Muscle layer of colon (tissue), 2 donors: ENCODE results near the gene CRYL1.

Source experiments
- H3K27ac ChIP-seq: one replicate; pipeline ENCODE4 v1.7.0; 2013; ENCODE audit warnings: low read depth, mild to moderate bottlenecking, low read length, moderate library complexity
- H3K27me3 ChIP-seq, 2 donors: one replicate each; pipeline ENCODE4 v1.7.0; 2013; ENCODE audit warnings: low read length in 2 of 2, mild to moderate bottlenecking in 2 of 2; ENCODE audit not compliant: insufficient read depth in 2 of 2, control insufficient read depth in 1 of 2
- H3K36me3 ChIP-seq: one replicate; pipeline ENCODE4 v1.7.0; 2013; ENCODE audit warnings: mild to moderate bottlenecking, low read length; ENCODE audit not compliant: insufficient read depth
- H3K4me1 ChIP-seq: one replicate; pipeline ENCODE4 v1.7.0; 2013; ENCODE audit warnings: mild to moderate bottlenecking, low read length; ENCODE audit not compliant: insufficient read depth
- H3K4me3 ChIP-seq, 2 donors: one replicate each; pipeline ENCODE4 v1.7.0; 2013; ENCODE audit warnings: low read length in 2 of 2, low read depth in 1 of 2, mild to moderate bottlenecking in 1 of 2, moderate library complexity in 1 of 2
- H3K9ac ChIP-seq: one replicate; pipeline ENCODE4 v1.7.0; 2013; ENCODE audit warnings: low read length
- H3K9me3 ChIP-seq: one replicate; pipeline ENCODE4 v1.7.0; 2013; ENCODE audit warnings: mild to moderate bottlenecking, low read length
- donor health status: abdominal sarcoma.
- donor health status: Adenocarcinoma of cecum.

CRYL1 gene

DNA sequence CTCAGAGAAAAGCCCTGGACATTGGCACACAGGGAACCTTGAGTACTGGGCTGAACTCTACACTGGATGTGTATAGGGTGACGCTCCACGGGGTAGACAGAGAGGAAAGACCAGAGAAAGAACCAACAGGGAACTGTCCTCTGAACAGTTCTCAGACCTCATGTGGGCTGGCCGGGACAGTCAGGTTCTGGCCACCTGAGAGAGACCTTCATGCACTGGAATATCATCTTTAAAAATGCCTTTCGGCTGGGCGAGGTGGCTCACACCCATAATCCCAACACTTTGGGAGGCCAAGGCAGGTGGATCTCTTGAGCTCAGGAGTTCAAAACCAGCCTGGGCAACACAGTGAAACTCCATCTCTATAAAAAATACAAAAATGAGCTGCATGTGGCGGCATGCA, 149.8 kb downstream of the CRYL1 start:
- H3K27me3 ChIP-seq, result no peaks in the 10 kb centered on the region
- H3K27ac ChIP-seq, result no peak overlapping the region
- H3K4me3 ChIP-seq, result no peak overlapping the region
- H3K36me3 ChIP-seq, result no peaks in the 10 kb centered on the region
- no peaks in the 10 kb centered on the region for H3K4me1 ChIP-seq
- H3K9me3 ChIP-seq, result no peaks in the 10 kb centered on the region
- H3K9ac ChIP-seq, result no peak overlapping the region

DNA sequence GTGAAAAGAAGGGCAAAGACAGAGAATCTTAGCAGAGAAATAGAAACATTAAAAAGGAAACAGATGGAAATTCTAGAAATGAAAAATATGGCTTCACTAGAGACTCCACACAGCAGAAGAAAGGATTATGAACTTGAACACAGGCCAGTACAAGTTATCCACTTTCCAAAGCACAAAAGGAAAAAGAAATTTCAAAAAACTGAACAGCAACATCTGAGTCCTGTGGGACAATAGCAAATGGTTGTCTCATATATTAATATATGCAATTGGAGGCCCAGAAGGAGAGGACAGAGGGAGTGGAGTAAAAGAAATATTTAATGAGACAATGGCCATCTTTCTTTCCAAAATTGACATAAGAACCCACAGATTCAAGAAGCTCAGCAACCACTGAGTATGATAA, 151.8 kb downstream of the CRYL1 start:
- Histone ChIP-seq H3K4me3 (no peak overlapping the region), H3K4me1 (no peaks in the 10 kb centered on the region)

GRCh38 chr13:20371825-20372224, 153.8 kb downstream of the CRYL1 start:
- no peak overlapping the region for H3K27ac ChIP-seq

More for the DNA sequence above, 151.8 kb downstream of the CRYL1 start:
- H3K9ac ChIP-seq, result no peak overlapping the region
- H3K36me3 ChIP-seq, result no peaks in the 10 kb centered on the region
- no peak overlapping the region for H3K27ac ChIP-seq
- H3K27me3 ChIP-seq, result no peaks in the 10 kb centered on the region
- H3K9me3 ChIP-seq, result no peaks in the 10 kb centered on the region

DNA sequence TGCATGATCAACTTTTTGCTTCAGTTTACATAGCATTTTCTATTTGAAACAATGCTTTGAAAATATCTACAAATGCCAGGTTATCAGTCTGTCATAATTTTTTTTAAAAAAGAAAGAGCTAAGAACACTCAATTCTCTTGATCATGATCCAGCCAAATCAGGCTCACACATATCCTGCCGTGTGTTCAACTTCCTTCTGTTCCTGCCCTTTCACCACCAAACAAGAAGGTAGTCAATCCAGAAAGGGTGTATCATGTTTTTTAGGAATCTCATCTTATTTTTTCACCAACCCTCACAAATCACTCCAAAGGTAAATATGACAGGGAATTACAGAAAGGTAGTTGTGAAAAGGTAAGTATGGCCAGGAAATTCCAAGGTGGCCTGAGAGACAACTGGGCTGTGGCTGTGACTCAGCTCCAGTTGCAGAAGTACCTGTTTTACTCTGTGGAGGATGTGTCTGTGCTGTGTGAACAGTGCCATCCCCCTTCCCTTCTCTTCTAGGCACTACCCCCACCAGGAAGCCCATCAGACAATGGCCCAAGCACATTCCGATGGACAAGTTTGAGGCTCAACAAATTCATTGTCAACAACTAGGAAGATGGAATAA, 154.7 kb downstream of the CRYL1 start:
- Histone ChIP-seq H3K27me3 (no peaks in the 10 kb centered on the region), H3K4me1 (no peaks in the 10 kb centered on the region), H3K9ac (no peak overlapping the region), H3K9me3 (no peaks in the 10 kb centered on the region), H3K4me3 (no peak overlapping the region), H3K36me3 (no peaks in the 10 kb centered on the region), H3K27ac (no peak overlapping the region)

More at GRCh38 chr13:20371825-20372224, 153.8 kb downstream of the CRYL1 start:
- Histone ChIP-seq H3K4me1 (no peaks in the 10 kb centered on the region), H3K27me3 (no peaks in the 10 kb centered on the region), H3K36me3 (no peaks in the 10 kb centered on the region), H3K9me3 (no peaks in the 10 kb centered on the region), H3K9ac (no peak overlapping the region), H3K4me3 (no peak overlapping the region)

GRCh38 chr13:20369886-20370361, 155.7 kb downstream of the CRYL1 start:
- Histone ChIP-seq H3K9me3 (no peaks in the 10 kb centered on the region), H3K4me1 (no peaks in the 10 kb centered on the region), H3K27ac (no peak overlapping the region), H3K4me3 (no peak overlapping the region), H3K36me3 (no peaks in the 10 kb centered on the region), H3K27me3 (no peaks in the 10 kb centered on the region), H3K9ac (no peak overlapping the region)

GRCh38 chr13:20366056-20366455, 159.6 kb downstream of the CRYL1 start:
- H3K9me3 ChIP-seq, result no peaks in the 10 kb centered on the region
- H3K27me3 ChIP-seq, result no peaks in the 10 kb centered on the region
- no peak overlapping the region for H3K4me3 ChIP-seq
- no peaks in the 10 kb centered on the region for H3K36me3 ChIP-seq
- no peak overlapping the region for H3K27ac ChIP-seq
- H3K4me1 ChIP-seq, result no peaks in the 10 kb centered on the region
- H3K9ac ChIP-seq, result no peak overlapping the region

DNA sequence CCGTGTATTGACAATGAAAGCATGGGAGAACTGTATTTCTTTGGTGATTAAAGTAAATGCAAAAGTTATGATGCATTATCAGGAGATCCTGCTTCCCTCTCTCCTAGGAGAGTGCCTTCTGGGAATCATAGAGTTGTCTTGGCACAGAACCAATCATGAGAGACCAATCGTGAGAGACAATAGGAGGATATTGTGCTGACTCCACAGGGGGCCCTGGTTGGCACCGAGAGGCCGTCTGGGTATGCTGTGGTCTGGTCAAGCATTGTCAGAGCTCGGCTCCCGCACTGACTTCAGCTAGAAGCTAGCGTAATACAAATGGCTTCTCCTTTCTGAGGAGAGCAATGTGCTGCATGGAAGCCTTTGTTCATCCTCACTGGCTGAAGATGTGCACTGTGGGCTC, 162.1 kb downstream of the CRYL1 start:
- Histone ChIP-seq H3K27me3 (no peaks in the 10 kb centered on the region), H3K27ac (no peak overlapping the region), H3K4me3 (no peak overlapping the region), H3K4me1 (no peaks in the 10 kb centered on the region), H3K36me3 (no peaks in the 10 kb centered on the region), H3K9ac (no peak overlapping the region), H3K9me3 (no peaks in the 10 kb centered on the region)

- H3K27me3 ChIP-seq, result no peaks in the 10 kb centered on the region
- no peaks in the 10 kb centered on the region for H3K36me3 ChIP-seq
- no peak overlapping the region for H3K4me3 ChIP-seq
- no peak overlapping the region for H3K27ac ChIP-seq
- H3K9ac ChIP-seq, result no peak overlapping the region
- H3K4me1 ChIP-seq, result no peaks in the 10 kb centered on the region
- no peaks in the 10 kb centered on the region for H3K9me3 ChIP-seq
Observed at GRCh38 chr13:20363172-20363571, 162.5 kb downstream of the CRYL1 start.

- Histone ChIP-seq H3K27me3 (no peaks in the 10 kb centered on the region), H3K9me3 (no peaks in the 10 kb centered on the region), H3K4me1 (no peaks in the 10 kb centered on the region), H3K36me3 (no peaks in the 10 kb centered on the region), H3K9ac (no peak overlapping the region), H3K27ac (no peak overlapping the region), H3K4me3 (no peak overlapping the region)
Observed at GRCh38 chr13:20362484-20363041, 163.1 kb downstream of the CRYL1 start.

DNA sequence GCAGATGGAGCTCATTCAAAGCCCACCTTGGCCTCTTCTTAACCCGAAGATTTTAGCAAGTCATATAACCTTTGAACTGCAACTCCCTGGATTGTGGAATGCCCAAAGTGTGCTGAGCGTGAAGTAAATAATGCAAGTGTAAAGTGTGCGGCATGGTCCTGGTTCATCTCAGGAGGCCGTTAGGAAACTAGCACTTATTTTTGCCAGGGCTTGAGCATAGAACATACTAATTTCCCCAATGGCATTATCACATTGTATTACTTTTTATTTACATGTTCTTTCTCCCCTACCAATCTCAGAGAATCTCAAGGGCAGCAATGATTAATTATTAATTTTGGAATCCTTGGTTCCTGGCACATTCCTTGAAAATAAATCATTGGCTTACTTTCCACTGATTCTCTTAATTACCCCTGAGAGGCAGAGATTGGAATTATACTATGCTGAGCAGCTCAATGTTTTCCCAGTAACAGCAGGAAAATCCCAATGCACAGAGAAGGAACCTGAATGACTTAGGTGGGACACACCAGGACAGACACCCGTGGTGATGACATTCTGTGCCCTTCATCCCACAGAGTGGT, 164.7 kb downstream of the CRYL1 start:
- Histone ChIP-seq H3K36me3 (no peaks in the 10 kb centered on the region), H3K27ac (no peak overlapping the region), H3K9ac (no peak overlapping the region), H3K4me1 (no peaks in the 10 kb centered on the region), H3K27me3 (no peaks in the 10 kb centered on the region), H3K9me3 (no peaks in the 10 kb centered on the region), H3K4me3 (no peak overlapping the region)

DNA sequence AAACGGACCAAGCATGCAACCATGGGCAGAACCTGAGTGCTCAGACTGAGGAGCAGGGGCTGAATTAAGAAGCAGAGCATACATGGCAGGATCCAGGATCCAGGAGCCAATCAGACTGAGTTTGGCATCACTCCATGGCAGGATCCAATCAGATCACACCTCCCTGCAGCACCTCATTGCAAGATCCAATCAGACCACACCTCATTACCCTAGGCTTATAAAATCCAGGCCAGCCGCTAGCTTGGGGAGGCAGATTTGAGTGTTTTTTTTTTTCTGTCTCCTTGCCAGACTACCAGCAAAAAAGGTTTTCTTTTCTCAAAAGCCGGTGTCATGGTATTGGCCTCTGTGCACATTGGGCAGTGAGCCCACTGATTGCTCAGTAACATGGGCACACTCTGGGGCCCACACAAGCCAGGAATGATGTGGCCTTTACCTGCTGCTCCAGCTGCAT, 165.6 kb downstream of the CRYL1 start:
- no peak overlapping the region for H3K9ac ChIP-seq
- no peak overlapping the region for H3K4me3 ChIP-seq
- no peak overlapping the region for H3K27ac ChIP-seq
- no peaks in the 10 kb centered on the region for H3K4me1 ChIP-seq
- no peaks in the 10 kb centered on the region for H3K36me3 ChIP-seq
- H3K9me3 ChIP-seq, result no peaks in the 10 kb centered on the region
- H3K27me3 ChIP-seq, result no peaks in the 10 kb centered on the region

- H3K4me1 ChIP-seq, result no peaks in the 10 kb centered on the region
- no peak overlapping the region for H3K4me3 ChIP-seq
- H3K36me3 ChIP-seq, result no peaks in the 10 kb centered on the region
- no peaks in the 10 kb centered on the region for H3K27me3 ChIP-seq
- H3K27ac ChIP-seq, result no peak overlapping the region
- H3K9ac ChIP-seq, result no peak overlapping the region
- H3K9me3 ChIP-seq, result no peaks in the 10 kb centered on the region
Observed at GRCh38 chr13:20359335-20359734, 166.3 kb downstream of the CRYL1 start.
